Peyer's patch (tissue), 4 donors: ENCODE results near the gene RPGRIP1L. TPM values are rescaled to one million over a fixed set of nuclear protein-coding genes. Genes with fewer than 3 reads are reported as not detected.

Experiments
- DNase-seq, 3 donors: peaks; one replicate each; pipeline ENCODE4 v3.0.0-alpha.2; 2017 to 2019
- H3K27ac ChIP-seq, 4 donors: fragments of 200-600 bp; sonication (generic); one replicate each; pipeline ENCODE4 v1.5.1; 2016 to 2019
- H3K27me3 ChIP-seq, 2 donors: fragments of 200-600 bp; sonication (generic); one replicate each; pipeline ENCODE4 v1.5.1; 2019
- H3K36me3 ChIP-seq, 3 donors: fragments of 200-600 bp; sonication (generic); one replicate each; pipeline ENCODE4 v1.5.1; 2016 to 2019
- H3K4me1 ChIP-seq, 4 donors: fragments of 200-600 bp; sonication (generic); one replicate each; pipeline ENCODE4 v1.5.1; 2016 to 2019
- H3K4me3 ChIP-seq, 4 donors: fragments of 200-600 bp; sonication (generic); 1 replicate in 3 of 4; 2 replicates in 1 of 4; pipeline ENCODE4 v1.5.1; 2016 to 2019; ENCODE audit warnings: mild to moderate bottlenecking in 1 of 4
- H3K9me3 ChIP-seq, 4 donors: fragments of 200-600 bp; sonication (generic); one replicate each; pipeline ENCODE4 v1.5.1; 2016 to 2019; ENCODE audit warnings: mild to moderate bottlenecking in 1 of 4
- POLR2A ChIP-seq, 2 donors: fragments of 450-650 bp; IDR thresholded peaks; one replicate each; pipeline ENCODE4 v1.5.1; 2017; ENCODE audit warnings: antibody characterized with exemption in 2 of 2, mild to moderate bottlenecking in 2 of 2, moderate library complexity in 2 of 2
- total RNA-seq, 4 donors: library from RNA; depleted of rRNA; stranded (reverse); fragments of >200 nt; gene quantifications; one replicate each; pipeline ENCODE4 v1.1.0, GENCODE V29; 2016
- TF ChIP-seq, protein P1 (sequence below), 6 experiments: fragments of 450-650 bp in 4 of 6; fragments of 200-600 bp in 2 of 6; sonication (generic) in 1 of 6; IDR thresholded peaks; one replicate each; pipeline ENCODE4 v1.5.1; 2017 to 2019; ENCODE audit warnings: antibody characterized with exemption in 6 of 6, mild to moderate bottlenecking in 3 of 6, moderate library complexity in 1 of 6

The RPGRIP1L gene
- total RNA-seq, 4 donors from 2014 or later = 1.1 to 9.1 (median 3.3) TPM

DNA sequence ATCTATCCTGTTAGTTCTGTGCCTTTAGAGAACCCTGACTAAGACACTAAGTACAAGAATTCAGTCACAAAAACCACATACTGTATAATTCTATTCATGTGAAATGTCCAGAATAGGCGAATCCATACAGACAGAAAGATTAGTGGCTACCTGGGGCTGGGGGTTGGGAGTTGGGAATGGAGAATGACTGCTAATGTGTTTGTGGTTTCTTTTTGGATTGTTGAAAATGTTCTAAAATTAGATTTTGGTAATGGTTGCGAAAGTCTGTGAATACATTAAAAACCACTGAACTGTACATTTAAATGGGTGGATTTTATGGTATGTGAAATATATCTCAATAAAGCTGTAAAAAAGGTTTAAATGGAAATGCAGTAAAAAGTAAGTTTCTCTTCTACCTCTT, 120.3 kb downstream of the RPGRIP1L start:
- DNase-seq = no peak
- no peaks in the 10 kb centered on the region for H3K4me1 ChIP-seq
- TF ChIP-seq, protein P1, sequence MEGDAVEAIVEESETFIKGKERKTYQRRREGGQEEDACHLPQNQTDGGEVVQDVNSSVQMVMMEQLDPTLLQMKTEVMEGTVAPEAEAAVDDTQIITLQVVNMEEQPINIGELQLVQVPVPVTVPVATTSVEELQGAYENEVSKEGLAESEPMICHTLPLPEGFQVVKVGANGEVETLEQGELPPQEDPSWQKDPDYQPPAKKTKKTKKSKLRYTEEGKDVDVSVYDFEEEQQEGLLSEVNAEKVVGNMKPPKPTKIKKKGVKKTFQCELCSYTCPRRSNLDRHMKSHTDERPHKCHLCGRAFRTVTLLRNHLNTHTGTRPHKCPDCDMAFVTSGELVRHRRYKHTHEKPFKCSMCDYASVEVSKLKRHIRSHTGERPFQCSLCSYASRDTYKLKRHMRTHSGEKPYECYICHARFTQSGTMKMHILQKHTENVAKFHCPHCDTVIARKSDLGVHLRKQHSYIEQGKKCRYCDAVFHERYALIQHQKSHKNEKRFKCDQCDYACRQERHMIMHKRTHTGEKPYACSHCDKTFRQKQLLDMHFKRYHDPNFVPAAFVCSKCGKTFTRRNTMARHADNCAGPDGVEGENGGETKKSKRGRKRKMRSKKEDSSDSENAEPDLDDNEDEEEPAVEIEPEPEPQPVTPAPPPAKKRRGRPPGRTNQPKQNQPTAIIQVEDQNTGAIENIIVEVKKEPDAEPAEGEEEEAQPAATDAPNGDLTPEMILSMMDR (IDR thresholded peaks at IDR 0.05) = no peak
- no peak for TF ChIP-seq POLR2A (IDR thresholded peaks at IDR 0.05)
- H3K27ac ChIP-seq = no peak overlapping the region
- no peak overlapping the region for H3K4me3 ChIP-seq
- H3K36me3 ChIP-seq = no peaks in the 10 kb centered on the region
- H3K27me3 ChIP-seq = no peaks in the 10 kb centered on the region
- no peaks in the 10 kb centered on the region for H3K9me3 ChIP-seq

DNA sequence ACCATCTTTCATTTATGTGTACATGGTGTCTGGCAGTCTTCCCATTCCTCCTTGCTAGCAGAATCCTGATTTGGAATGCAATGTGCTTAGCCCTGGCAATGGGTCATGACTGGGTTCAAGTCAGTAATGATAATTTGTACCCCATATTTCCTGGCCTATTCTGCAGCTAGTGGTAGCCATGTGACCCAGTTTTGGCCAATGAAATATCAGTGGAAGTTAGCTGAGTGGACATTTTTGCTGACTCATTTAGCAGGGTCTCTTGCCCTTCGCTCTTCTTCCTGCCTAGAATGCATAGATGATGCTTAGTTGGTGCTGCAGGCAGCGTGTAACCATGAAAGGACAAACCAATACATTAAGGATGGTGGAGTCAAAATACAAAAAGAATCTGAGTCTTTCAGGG, 121.9 kb downstream of the RPGRIP1L start:
- H3K27ac ChIP-seq = no peak overlapping the region
- no peak for DNase-seq
- no peaks in the 10 kb centered on the region for H3K9me3 ChIP-seq
- H3K27me3 ChIP-seq = no peaks in the 10 kb centered on the region
- H3K36me3 ChIP-seq = no peaks in the 10 kb centered on the region
- TF ChIP-seq, protein P1 (IDR thresholded peaks at IDR 0.05) = no peak
- TF ChIP-seq POLR2A (IDR thresholded peaks at IDR 0.05) = no peak
- no peak overlapping the region for H3K4me3 ChIP-seq
- H3K4me1 ChIP-seq = no peaks in the 10 kb centered on the region

DNA sequence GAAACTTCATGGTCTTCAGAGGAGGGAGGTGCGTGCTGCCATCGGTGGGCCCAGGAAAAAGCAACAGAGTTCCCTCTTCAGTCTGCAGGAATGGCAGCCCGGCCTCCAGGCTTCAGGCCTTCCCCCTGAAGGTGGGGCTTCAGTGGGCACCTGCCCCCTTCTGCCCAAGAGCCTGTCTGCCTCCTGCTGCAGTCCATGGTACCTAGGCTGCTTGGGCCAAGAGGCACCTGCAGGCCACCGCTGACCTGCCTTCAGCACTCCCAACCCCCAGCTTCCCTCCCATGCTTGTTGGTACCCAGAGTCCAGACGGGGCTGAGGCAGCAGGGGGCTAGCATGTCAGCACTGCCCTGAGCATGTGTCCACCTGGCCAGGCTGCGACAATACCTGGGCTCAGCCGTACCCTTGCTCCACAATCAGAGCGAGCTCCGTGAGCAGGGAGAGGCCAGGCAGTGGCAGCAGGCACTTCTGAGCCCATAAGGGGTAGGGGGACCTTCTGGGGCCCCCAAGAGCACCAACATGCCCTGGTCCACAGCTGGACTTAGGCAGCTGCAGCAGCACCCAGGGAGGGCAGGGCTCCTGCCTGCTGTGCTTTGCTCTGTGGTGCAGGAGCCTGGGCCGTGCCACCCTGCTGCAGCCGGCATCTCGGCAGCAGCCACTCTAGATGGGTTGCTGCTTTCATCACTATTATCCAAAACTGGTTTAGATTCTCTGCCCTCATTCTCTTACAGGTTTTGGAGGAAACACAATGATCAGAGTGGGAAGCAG, 123.4 kb downstream of the RPGRIP1L start:
- H3K4me3 ChIP-seq = no peak overlapping the region
- no peak overlapping the region for H3K27ac ChIP-seq
- no peaks in the 10 kb centered on the region for H3K27me3 ChIP-seq
- no peak for DNase-seq
- no peaks in the 10 kb centered on the region for H3K9me3 ChIP-seq
- TF ChIP-seq POLR2A (IDR thresholded peaks at IDR 0.05) = no peak
- TF ChIP-seq, protein P1 (IDR thresholded peaks at IDR 0.05) = no peak
- no peaks in the 10 kb centered on the region for H3K36me3 ChIP-seq
- H3K4me1 ChIP-seq = no peaks in the 10 kb centered on the region

DNA sequence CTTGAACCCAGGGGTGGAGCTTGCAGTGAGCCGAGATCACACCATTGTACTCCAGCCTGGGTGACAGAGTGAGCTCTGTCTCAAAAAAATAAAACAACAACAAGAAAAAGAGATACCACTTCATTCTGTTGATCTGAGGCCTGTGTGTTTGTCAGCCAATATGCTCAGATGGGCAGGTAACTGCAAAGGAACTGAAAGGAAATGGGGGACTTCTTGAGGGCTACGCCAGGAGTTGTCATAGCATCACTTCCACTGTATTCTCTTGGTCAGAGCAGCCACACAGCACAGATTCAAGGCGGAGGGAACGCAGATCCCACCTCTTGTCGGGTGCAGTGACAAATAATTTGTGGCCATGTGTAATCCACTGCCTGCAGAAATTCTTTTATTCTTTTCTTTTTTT, 126.8 kb downstream of the RPGRIP1L start:
- no peak for DNase-seq
- no peaks in the 10 kb centered on the region for H3K36me3 ChIP-seq
- H3K27ac ChIP-seq = no peak overlapping the region
- H3K4me3 ChIP-seq = no peak overlapping the region
- H3K27me3 ChIP-seq = no peaks in the 10 kb centered on the region
- TF ChIP-seq, protein P1 (IDR thresholded peaks at IDR 0.05) = no peak
- TF ChIP-seq POLR2A (IDR thresholded peaks at IDR 0.05) = no peak
- no peaks in the 10 kb centered on the region for H3K4me1 ChIP-seq
- H3K9me3 ChIP-seq = no peaks in the 10 kb centered on the region

DNA sequence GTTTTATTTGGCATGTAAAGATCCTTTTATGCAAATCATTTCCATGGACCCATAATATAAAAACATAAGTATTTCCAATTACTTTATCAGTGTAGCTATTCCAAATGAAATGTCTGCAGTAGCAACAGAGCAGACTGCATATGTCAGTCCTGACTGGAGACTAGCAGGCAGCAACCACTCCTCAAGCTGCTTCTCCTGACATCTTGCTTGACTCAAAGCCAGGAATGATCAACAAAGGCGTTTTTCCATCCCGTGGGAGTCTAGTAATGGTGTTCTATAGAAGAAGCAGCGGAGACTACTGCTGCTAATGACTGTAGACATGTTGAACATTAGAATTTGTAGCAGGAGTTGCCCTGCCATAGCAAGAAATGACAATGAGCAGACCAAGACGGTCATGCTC, 127.4 kb downstream of the RPGRIP1L start:
- H3K27ac ChIP-seq = no peak overlapping the region
- H3K9me3 ChIP-seq = no peaks in the 10 kb centered on the region
- H3K27me3 ChIP-seq = no peaks in the 10 kb centered on the region
- H3K36me3 ChIP-seq = no peaks in the 10 kb centered on the region
- H3K4me1 ChIP-seq = no peaks in the 10 kb centered on the region
- DNase-seq = no peak
- TF ChIP-seq, protein P1 (IDR thresholded peaks at IDR 0.05) = no peak
- no peak for TF ChIP-seq POLR2A (IDR thresholded peaks at IDR 0.05)
- no peak overlapping the region for H3K4me3 ChIP-seq
